ENCODE results near the gene TUBG1.

The TUBG1 gene

GRCh38 chr17:42566215-42566882 is 43.1 kb upstream of the TUBG1 start:
- DNase-seq (ENCODE audit: extremely low spot score): no peak
- CTCF ChIA-PET: interaction anchor here (0.5 to 0.6 kb wide), 2 partner anchors 10 to 197 kb away, joined by 3 read pairs; no protein-coding TSS in a partner anchor
- POLR2A ChIA-PET: interaction anchor here (0.8 to 4.7 kb wide), 9 partner anchors 11 to 239 kb away, joined by 3 to 59 read pairs (median 5); partner anchors contain the start of genes NAGLU, PLEKHH3, PSMC3IP and TUBG1
- TF ChIP-seq SUZ12 (IDR thresholded peaks at IDR 0.05): no peak
- peak; percentile 91 for TF ChIP-seq HDGF (IDR thresholded peaks at IDR 0.05; ENCODE audit: borderline replicate concordance)

- TF ChIP-seq BHLHE40 (IDR thresholded peaks at IDR 0.05; ENCODE audit: borderline replicate concordance): no peak
- TF ChIP-seq L3MBTL2 (conservative IDR thresholded peaks at IDR 0.05): peak; percentile 56
- TF ChIP-seq HDGF (IDR thresholded peaks at IDR 0.05; ENCODE audit: borderline replicate concordance): no peak
- 0 out of 2 replicates have a peak, but pooled peaks have one; percentile 37 for TF ChIP-seq ARNT (IDR thresholded peaks at IDR 0.05)
- no peak for TF ChIP-seq SP1 (IDR thresholded peaks at IDR 0.05)
- TF ChIP-seq TARDBP (IDR thresholded peaks at IDR 0.05): no peak
- TF ChIP-seq SUZ12 (IDR thresholded peaks at IDR 0.05): no peak
- TF ChIP-seq FOXK2 (IDR thresholded peaks at IDR 0.05): no peak
- ChIA-PET POLR2A (interaction anchor here (0.7 to 4.7 kb wide), 13 partner anchors 10 to 547 kb away, joined by 3 to 59 read pairs (median 5); partner anchors contain the start of genes BECN1, NAGLU, NKIRAS2 and PLEKHH3), CTCF (interaction anchor here (0.6 to 1.3 kb wide), 2 partner anchors 11 to 345 kb away, joined by 4 to 13 read pairs; partner anchors contain the start of gene PSMC3IP)
- DNase-seq (ENCODE audit: extremely low spot score): peak; percentile 99
Measured at GRCh38 chr17:42566883-42567573, 42.5 kb upstream of the TUBG1 start, which contains the start of gene MLX. TSS of gene MLX (plus strand) at chr17:42567100. CDS start at chr17:42567125, 25 bp downstream.

GRCh38 chr17:42568341-42569111 is 41.0 kb upstream of the TUBG1 start:
- DNase-seq (ENCODE audit: extremely low spot score): no peak
- POLR2A ChIA-PET: interaction anchor here (1.2 to 4.7 kb wide), 4 partner anchors 9 to 108 kb away, joined by 6 to 59 read pairs (median 11); partner anchors contain the start of genes NAGLU, PLEKHH3, PSMC3IP and RETREG3
- TF ChIP-seq FOXK2 (IDR thresholded peaks at IDR 0.05) (no peak), HDGF (IDR thresholded peaks at IDR 0.05; ENCODE audit: borderline replicate concordance) (no peak), ZNF384 (IDR thresholded peaks at IDR 0.05) (no peak), TARDBP (IDR thresholded peaks at IDR 0.05) (no peak), PKNOX1 (IDR thresholded peaks at IDR 0.05) (no peak), ELF4 (IDR thresholded peaks at IDR 0.05) (no peak), SP1 (IDR thresholded peaks at IDR 0.05) (no peak), FOXA1 (IDR thresholded peaks at IDR 0.05) (no peak), BHLHE40 (IDR thresholded peaks at IDR 0.05; ENCODE audit: borderline replicate concordance) (no peak), ARNT (IDR thresholded peaks at IDR 0.05) (no peak), CTBP1 (IDR thresholded peaks at IDR 0.05; ENCODE audit: borderline replicate concordance) (no peak), NFRKB (IDR thresholded peaks at IDR 0.05) (no peak), L3MBTL2 (conservative IDR thresholded peaks at IDR 0.05) (no peak), FOXM1 (IDR thresholded peaks at IDR 0.05; ENCODE audit: borderline replicate concordance) (no peak), SUZ12 (IDR thresholded peaks at IDR 0.05) (no peak), LEF1 (IDR thresholded peaks at IDR 0.05; ENCODE audit: borderline replicate concordance) (no peak)
- CTCF ChIA-PET: interaction anchor here (1.9 kb wide), 1 partner anchor 10 kb away, joined by 8 read pairs; no protein-coding TSS in a partner anchor

GRCh38 chr17:42571435-42572225 is 37.9 kb upstream of the TUBG1 start:
- POLR2A ChIA-PET: interaction anchor here (1.2 to 2.7 kb wide), 5 partner anchors 17 to 112 kb away, joined by 3 to 13 read pairs (median 6); partner anchors contain the start of genes NAGLU, RETREG3 and TUBG1
- DNase-seq (ENCODE audit: extremely low spot score): no peak
- CTCF ChIA-PET: no interaction called here
- no peak for TF ChIP-seq L3MBTL2 (conservative IDR thresholded peaks at IDR 0.05)
- no peak for TF ChIP-seq SUZ12 (IDR thresholded peaks at IDR 0.05)

- ChIA-PET POLR2A (interaction anchor here (1.1 to 2.2 kb wide), 4 partner anchors 18 to 392 kb away, joined by 3 to 8 read pairs (median 5); partner anchors contain the start of genes NAGLU, RETREG3 and TUBG1), CTCF (interaction anchor here (0.5 kb wide), 1 partner anchor 190 kb away, joined by 3 read pairs; no protein-coding TSS in a partner anchor)
- no peak for DNase-seq (ENCODE audit: extremely low spot score)
- no peak for TF ChIP-seq ZNF384 (IDR thresholded peaks at IDR 0.05)
- no peak for TF ChIP-seq ARNT (IDR thresholded peaks at IDR 0.05)
- TF ChIP-seq TARDBP (IDR thresholded peaks at IDR 0.05): no peak
- TF ChIP-seq L3MBTL2 (conservative IDR thresholded peaks at IDR 0.05): no peak
- no peak for TF ChIP-seq BHLHE40 (IDR thresholded peaks at IDR 0.05; ENCODE audit: borderline replicate concordance)
- no peak for TF ChIP-seq CTBP1 (IDR thresholded peaks at IDR 0.05; ENCODE audit: borderline replicate concordance)
- no peak for TF ChIP-seq PKNOX1 (IDR thresholded peaks at IDR 0.05)
- no peak for TF ChIP-seq FOXA1 (IDR thresholded peaks at IDR 0.05)
- TF ChIP-seq FOXK2 (IDR thresholded peaks at IDR 0.05): no peak
- no peak for TF ChIP-seq SP1 (IDR thresholded peaks at IDR 0.05)
- TF ChIP-seq LEF1 (IDR thresholded peaks at IDR 0.05; ENCODE audit: borderline replicate concordance): no peak
- TF ChIP-seq HDGF (IDR thresholded peaks at IDR 0.05; ENCODE audit: borderline replicate concordance): no peak
- no peak for TF ChIP-seq FOXM1 (IDR thresholded peaks at IDR 0.05; ENCODE audit: borderline replicate concordance)
- TF ChIP-seq ELF4 (IDR thresholded peaks at IDR 0.05): no peak
- no peak for TF ChIP-seq SUZ12 (IDR thresholded peaks at IDR 0.05)
Measured at GRCh38 chr17:42573095-42573494, 36.4 kb upstream of the TUBG1 start.
